ENCODE measurements around the gene ZFP28. TPM values are rescaled to one million over a fixed set of nuclear protein-coding genes. Genes with fewer than 3 reads are reported as not detected.
A peak's percentile ranks its signal among the peaks of the same experiment; 100 is the strongest.

Gene ZFP28
- total RNA-seq, 1 experiment from 2014 or later: 4.6 TPM

DNA sequence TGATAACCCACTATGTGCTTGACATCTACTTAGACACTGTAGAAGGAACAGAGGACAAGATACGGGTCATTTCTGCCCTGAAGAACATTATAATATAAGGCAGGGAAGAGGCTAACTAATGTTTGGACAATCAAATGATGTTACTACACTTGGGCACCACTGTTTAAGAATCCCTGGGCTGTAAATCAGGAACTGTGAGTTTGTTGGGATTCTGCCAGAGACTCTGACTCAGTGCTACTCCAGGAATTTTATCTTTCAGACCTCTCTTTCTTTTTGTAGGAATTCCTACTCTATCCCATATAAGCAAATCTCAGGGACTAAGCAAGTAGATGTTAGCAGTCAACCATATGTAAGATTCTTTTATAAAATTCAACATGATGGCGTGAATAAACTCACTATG is 34.2 kb upstream of the ZFP28 start:
- TF ChIP-seq GABPB1 (CRISPR knock-in tag; IDR thresholded peaks at IDR 0.05) (no peak), PRRX2 (CRISPR knock-in tag; IDR thresholded peaks at IDR 0.05) (no peak), TEAD4 (CRISPR knock-in tag; IDR thresholded peaks at IDR 0.05) (no peak), ETV6 (CRISPR knock-in tag; IDR thresholded peaks at IDR 0.05) (no peak), SMAD3 (CRISPR knock-in tag; IDR thresholded peaks at IDR 0.05; ENCODE audit: borderline replicate concordance) (no peak)
- H3K9me3 Mint-ChIP-seq: peaks cover 67% of the 10 kb centered on the region
- H3K27ac Mint-ChIP-seq: no peak overlapping the region
- CTCF ChIA-PET: no interaction called here
- peaks cover 4% of the 10 kb centered on the region for H3K4me1 Mint-ChIP-seq
- no peak for DNase-seq (ENCODE audit: low spot score)
- H3K4me3 Mint-ChIP-seq: no peak overlapping the region
- POLR2A ChIA-PET: no interaction called here
- peaks cover 4% of the 10 kb centered on the region for H3K27me3 Mint-ChIP-seq (ENCODE audit: low read depth)
- no peak for ATAC-seq
- peaks cover 42% of the 10 kb centered on the region for H3K36me3 Mint-ChIP-seq

DNA sequence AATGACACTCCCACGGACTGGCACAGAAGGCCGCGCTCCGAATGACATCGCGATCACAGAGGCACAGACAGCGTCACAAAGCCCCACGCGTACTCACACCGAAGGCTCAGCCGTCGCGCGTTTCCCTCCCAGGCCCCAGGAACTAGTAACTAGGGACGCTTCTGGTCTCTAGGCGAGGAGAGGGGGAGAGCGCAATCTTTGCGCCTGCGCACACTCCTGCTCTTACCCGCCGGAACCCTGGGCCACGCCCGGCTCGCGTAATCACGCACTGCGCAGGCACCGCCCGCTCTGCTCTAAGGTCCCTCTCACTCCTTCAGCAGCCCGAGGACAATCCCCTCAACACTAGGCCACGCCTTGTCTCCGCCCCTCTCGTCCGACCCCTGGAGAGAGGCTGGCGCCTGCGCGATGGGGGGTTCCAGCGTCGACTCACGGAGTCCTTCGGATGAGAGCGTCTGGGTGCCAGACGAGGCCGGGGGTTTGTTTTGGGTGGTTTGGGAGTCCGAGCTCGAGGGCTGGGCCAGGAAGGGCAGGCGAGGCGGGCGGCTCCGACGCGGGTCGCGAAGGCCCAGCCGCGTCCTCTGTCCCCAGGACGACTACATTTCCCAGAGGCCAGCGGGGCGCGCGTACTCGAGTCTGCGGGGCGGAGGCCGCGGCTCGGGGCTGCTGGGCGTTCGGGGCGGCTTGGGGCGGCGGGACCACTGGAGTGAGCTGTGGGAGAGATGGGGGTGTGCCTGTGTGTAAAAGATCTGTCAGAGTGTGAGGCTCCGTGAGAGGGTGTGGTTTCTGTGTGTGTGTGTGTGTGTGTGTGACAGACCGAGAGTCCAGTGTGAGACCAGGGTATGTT is 31.1 kb upstream of the ZFP28 start, which contains the start of gene ZNF471:
Gene ZNF471 (plus strand): TSS at position 410 of the 844 bp plus-strand sequence. CDS start 3,717 bp downstream, outside the sequence.
- peak; percentile 91 for DNase-seq (ENCODE audit: low spot score)
- CTCF ChIA-PET: no interaction called here
- Mint-ChIP-seq H3K4me3 (no peak within 1 kb of the TSS), H3K4me1 (peaks cover 4% of the 10 kb centered on the region), H3K36me3 (peaks cover 21% of the 10 kb centered on the region), H3K27me3 (ENCODE audit: low read depth) (peaks cover 4% of the 10 kb centered on the region), H3K27ac (peak within 1 kb of the TSS; percentile 94), H3K9me3 (peaks cover 50% of the 10 kb centered on the region)
- TF ChIP-seq RELA (CRISPR knock-in tag; IDR thresholded peaks at IDR 0.05; ENCODE audit: borderline replicate concordance) (no peak), SP1 (CRISPR knock-in tag; conservative IDR thresholded peaks at IDR 0.05) (peak; percentile 73), ZNF396 (CRISPR knock-in tag; IDR thresholded peaks at IDR 0.05; ENCODE audit: borderline replicate concordance) (no peak), ESRRA (CRISPR knock-in tag; IDR thresholded peaks at IDR 0.05; ENCODE audit: borderline replicate concordance) (no peak), USF2 (CRISPR knock-in tag; IDR thresholded peaks at IDR 0.05) (no peak)
- TF ChIP-seq, protein P1, sequence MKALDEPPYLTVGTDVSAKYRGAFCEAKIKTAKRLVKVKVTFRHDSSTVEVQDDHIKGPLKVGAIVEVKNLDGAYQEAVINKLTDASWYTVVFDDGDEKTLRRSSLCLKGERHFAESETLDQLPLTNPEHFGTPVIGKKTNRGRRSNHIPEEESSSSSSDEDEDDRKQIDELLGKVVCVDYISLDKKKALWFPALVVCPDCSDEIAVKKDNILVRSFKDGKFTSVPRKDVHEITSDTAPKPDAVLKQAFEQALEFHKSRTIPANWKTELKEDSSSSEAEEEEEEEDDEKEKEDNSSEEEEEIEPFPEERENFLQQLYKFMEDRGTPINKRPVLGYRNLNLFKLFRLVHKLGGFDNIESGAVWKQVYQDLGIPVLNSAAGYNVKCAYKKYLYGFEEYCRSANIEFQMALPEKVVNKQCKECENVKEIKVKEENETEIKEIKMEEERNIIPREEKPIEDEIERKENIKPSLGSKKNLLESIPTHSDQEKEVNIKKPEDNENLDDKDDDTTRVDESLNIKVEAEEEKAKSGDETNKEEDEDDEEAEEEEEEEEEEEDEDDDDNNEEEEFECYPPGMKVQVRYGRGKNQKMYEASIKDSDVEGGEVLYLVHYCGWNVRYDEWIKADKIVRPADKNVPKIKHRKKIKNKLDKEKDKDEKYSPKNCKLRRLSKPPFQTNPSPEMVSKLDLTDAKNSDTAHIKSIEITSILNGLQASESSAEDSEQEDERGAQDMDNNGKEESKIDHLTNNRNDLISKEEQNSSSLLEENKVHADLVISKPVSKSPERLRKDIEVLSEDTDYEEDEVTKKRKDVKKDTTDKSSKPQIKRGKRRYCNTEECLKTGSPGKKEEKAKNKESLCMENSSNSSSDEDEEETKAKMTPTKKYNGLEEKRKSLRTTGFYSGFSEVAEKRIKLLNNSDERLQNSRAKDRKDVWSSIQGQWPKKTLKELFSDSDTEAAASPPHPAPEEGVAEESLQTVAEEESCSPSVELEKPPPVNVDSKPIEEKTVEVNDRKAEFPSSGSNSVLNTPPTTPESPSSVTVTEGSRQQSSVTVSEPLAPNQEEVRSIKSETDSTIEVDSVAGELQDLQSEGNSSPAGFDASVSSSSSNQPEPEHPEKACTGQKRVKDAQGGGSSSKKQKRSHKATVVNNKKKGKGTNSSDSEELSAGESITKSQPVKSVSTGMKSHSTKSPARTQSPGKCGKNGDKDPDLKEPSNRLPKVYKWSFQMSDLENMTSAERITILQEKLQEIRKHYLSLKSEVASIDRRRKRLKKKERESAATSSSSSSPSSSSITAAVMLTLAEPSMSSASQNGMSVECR (CRISPR knock-in tag; IDR thresholded peaks at IDR 0.05; ENCODE audit: borderline replicate concordance): no peak
- TF ChIP-seq, protein P2, sequence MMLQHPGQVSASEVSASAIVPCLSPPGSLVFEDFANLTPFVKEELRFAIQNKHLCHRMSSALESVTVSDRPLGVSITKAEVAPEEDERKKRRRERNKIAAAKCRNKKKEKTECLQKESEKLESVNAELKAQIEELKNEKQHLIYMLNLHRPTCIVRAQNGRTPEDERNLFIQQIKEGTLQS (CRISPR knock-in tag; conservative IDR thresholded peaks at IDR 0.05): no peak
- POLR2A ChIA-PET: no interaction called here
- ATAC-seq: peak; percentile 100

GRCh38 chr19:56508290-56508778 is 30.4 kb upstream of the ZFP28 start:
- Mint-ChIP-seq H3K27me3 (ENCODE audit: low read depth) (peaks cover 4% of the 10 kb centered on the region), H3K36me3 (peaks cover 21% of the 10 kb centered on the region), H3K4me1 (peaks cover 4% of the 10 kb centered on the region), H3K4me3 (no peak overlapping the region), H3K9me3 (peaks cover 50% of the 10 kb centered on the region), H3K27ac (no peak overlapping the region)
- POLR2A ChIA-PET: no interaction called here
- DNase-seq (ENCODE audit: low spot score) (no peak), ATAC-seq (no peak)
- CTCF ChIA-PET: no interaction called here
- TF ChIP-seq OVOL2 (CRISPR knock-in tag; IDR thresholded peaks at IDR 0.05; ENCODE audit: borderline replicate concordance) (no peak), ZNF396 (CRISPR knock-in tag; IDR thresholded peaks at IDR 0.05; ENCODE audit: borderline replicate concordance) (no peak), AFF4 (CRISPR knock-in tag; IDR thresholded peaks at IDR 0.05; ENCODE audit: borderline replicate concordance) (no peak), ZNF281 (CRISPR knock-in tag; IDR thresholded peaks at IDR 0.05) (no peak), NFE2L1 (CRISPR knock-in tag; IDR thresholded peaks at IDR 0.05) (no peak), CREB1 (CRISPR knock-in tag; IDR thresholded peaks at IDR 0.05) (no peak), NFATC4 (CRISPR knock-in tag; IDR thresholded peaks at IDR 0.05) (no peak), SMAD4 (CRISPR knock-in tag; IDR thresholded peaks at IDR 0.05) (no peak)
